RWPE2 (cell line): Measurements from ENCODE around the gene NRBF2.

ENCODE experiments used
- ATAC-seq: fragments of 200-7000 bp; cut with Tn5 transposase; 3 replicates; pipeline ENCODE4 v1.9.1; 2021; ENCODE audit warnings: low read depth
- DNase-seq: peaks from one replicate; pipeline ENCODE4 v3.0.0-alpha.2; 2020; ENCODE audit warnings: low spot score
- H3K27ac ChIP-seq: fragments of 450-650 bp; 2 replicates; pipeline ENCODE4 v1.5.1; 2017; ENCODE audit warnings: mild to moderate bottlenecking; ENCODE audit not compliant: poor library complexity, severe bottlenecking
- H3K27me3 ChIP-seq: fragments of 250-450 bp; sonication (Bioruptor Pico); 2 replicates; pipeline ENCODE4 v1.5.1; 2021; ENCODE audit warnings: mild to moderate bottlenecking, moderate library complexity; ENCODE audit not compliant: insufficient read depth, poor library complexity, severe bottlenecking
- H3K36me3 ChIP-seq: fragments of 250-450 bp; sonication (Bioruptor Pico); 2 replicates; pipeline ENCODE4 v1.5.1; 2020; ENCODE audit warnings: low read depth, mild to moderate bottlenecking, moderate library complexity
- H3K4me1 ChIP-seq: fragments of 250-450 bp; sonication (Bioruptor Pico); 2 replicates; pipeline ENCODE4 v1.5.1; 2021; ENCODE audit warnings: mild to moderate bottlenecking, moderate library complexity; ENCODE audit not compliant: insufficient read depth, poor library complexity, severe bottlenecking
- H3K4me3 ChIP-seq: fragments of 250-450 bp; sonication (Bioruptor Pico); 2 replicates; pipeline ENCODE4 v1.5.1; 2021; ENCODE audit warnings: mild to moderate bottlenecking, moderate library complexity; ENCODE audit not compliant: severe bottlenecking
- H3K9me3 ChIP-seq: fragments of 250-450 bp; sonication (Bioruptor Pico); 2 replicates; pipeline ENCODE4 v1.5.1; 2021; ENCODE audit warnings: mild to moderate bottlenecking, moderate library complexity; ENCODE audit not compliant: severe bottlenecking
- CTCF ChIP-seq: fragments of 450-650 bp; IDR thresholded peaks from one replicate; pipeline ENCODE4 v1.5.1; 2017; ENCODE audit warnings: mild to moderate bottlenecking, moderate library complexity; ENCODE audit not compliant: poor library complexity, severe bottlenecking

Gene NRBF2

GRCh38 chr10:63161592-63161991 is 28.5 kb downstream of the NRBF2 start:
- no peak for TF ChIP-seq CTCF
- ATAC-seq = no peak
- peaks cover 15% of the 10 kb centered on the region for H3K36me3 ChIP-seq
- no peaks in the 10 kb centered on the region for H3K9me3 ChIP-seq
- no peak overlapping the region for H3K27ac ChIP-seq
- H3K4me1 ChIP-seq = no peaks in the 10 kb centered on the region
- H3K4me3 ChIP-seq = no peak overlapping the region
- H3K27me3 ChIP-seq = no peaks in the 10 kb centered on the region
- DNase-seq = no peak

- no peak for TF ChIP-seq CTCF
- no peak for DNase-seq
- ATAC-seq = no peak
Measured at GRCh38 chr10:63164166-63164623, 31.1 kb downstream of the NRBF2 start.

GRCh38 chr10:63165249-63165648 is 32.1 kb downstream of the NRBF2 start:
- TF ChIP-seq CTCF = no peak
- peaks cover 45% of the 10 kb centered on the region for H3K36me3 ChIP-seq
- no peaks in the 10 kb centered on the region for H3K9me3 ChIP-seq
- DNase-seq = no peak
- H3K27me3 ChIP-seq = no peaks in the 10 kb centered on the region
- H3K4me3 ChIP-seq = no peak overlapping the region
- no peaks in the 10 kb centered on the region for H3K4me1 ChIP-seq
- no peak overlapping the region for H3K27ac ChIP-seq
- no peak for ATAC-seq

More at GRCh38 chr10:63164166-63164623, 31.1 kb downstream of the NRBF2 start:
- Histone ChIP-seq H3K4me1 (no peaks in the 10 kb centered on the region), H3K4me3 (no peak overlapping the region), H3K27ac (no peak overlapping the region), H3K27me3 (no peaks in the 10 kb centered on the region), H3K9me3 (no peaks in the 10 kb centered on the region), H3K36me3 (peaks cover 41% of the 10 kb centered on the region)

- H3K36me3 ChIP-seq = peaks cover 51% of the 10 kb centered on the region
Measured at GRCh38 chr10:63166742-63167258, 33.7 kb downstream of the NRBF2 start.

More at GRCh38 chr10:63166742-63167258, 33.7 kb downstream of the NRBF2 start:
- H3K4me3 ChIP-seq = no peak overlapping the region
- H3K4me1 ChIP-seq = no peaks in the 10 kb centered on the region
- H3K9me3 ChIP-seq = no peaks in the 10 kb centered on the region
- H3K27me3 ChIP-seq = no peaks in the 10 kb centered on the region
- ATAC-seq (peak; percentile 73; the same call in 2 of the 3 replicates), DNase-seq (no peak)
- TF ChIP-seq CTCF = peak; percentile 92
- H3K27ac ChIP-seq = no peak overlapping the region
